ENCODE data around the gene EPHA2. TPM values are rescaled to one million over a fixed set of nuclear protein-coding genes. Genes with fewer than 3 reads are reported as not detected.

Gene EPHA2
- total RNA-seq, 1 donor from 2014 or later = 25.0 TPM

DNA sequence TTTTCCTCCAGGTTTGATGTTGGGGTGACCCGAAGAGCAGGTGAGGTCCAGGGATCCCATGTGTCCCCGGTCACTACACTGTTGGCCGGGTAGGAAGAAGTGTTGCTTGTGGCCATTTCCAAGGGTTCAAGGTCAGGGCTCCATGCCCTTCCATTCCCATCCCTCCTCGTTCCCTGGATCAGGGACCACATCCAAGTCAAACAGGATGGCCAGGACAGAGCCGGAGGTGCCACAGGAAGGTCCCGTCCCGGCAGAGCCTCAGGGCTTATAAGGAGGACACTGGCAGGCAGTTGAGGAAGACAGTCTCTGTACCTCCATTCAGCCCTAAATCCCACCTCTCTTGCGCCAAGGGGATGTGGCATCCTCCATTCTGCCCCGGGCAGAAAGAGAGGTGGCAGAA lies 60.4 kb downstream of the EPHA2 start:
- Mint-ChIP-seq H3K36me3 (ENCODE audit: low read depth) (no peaks in the 10 kb centered on the region), H3K9me3 (no peaks in the 10 kb centered on the region), H3K27ac (ENCODE audit: unreplicated experiment) (no peak overlapping the region), H3K27me3 (ENCODE audit: low read depth) (no peaks in the 10 kb centered on the region), H3K4me1 (peaks cover 7% of the 10 kb centered on the region), H3K4me3 (no peak overlapping the region)
- no peak for TF ChIP-seq CTCF (conservative IDR thresholded peaks at IDR 0.05)
- DNase-seq (ENCODE audit: low read depth, low spot score) = no peak

- TF ChIP-seq CTCF (conservative IDR thresholded peaks at IDR 0.05) = no peak
- Mint-ChIP-seq H3K36me3 (ENCODE audit: low read depth) (no peaks in the 10 kb centered on the region), H3K27me3 (ENCODE audit: low read depth) (no peaks in the 10 kb centered on the region), H3K4me1 (peaks cover 7% of the 10 kb centered on the region), H3K4me3 (no peak overlapping the region), H3K27ac (ENCODE audit: unreplicated experiment) (no peak overlapping the region), H3K9me3 (no peaks in the 10 kb centered on the region)
- DNase-seq (ENCODE audit: low read depth, low spot score) = no peak
Measured at GRCh38 chr1:16094453-16095158, 61.3 kb downstream of the EPHA2 start.

GRCh38 chr1:16093611-16094010 lies 62.3 kb downstream of the EPHA2 start:
- no peaks in the 10 kb centered on the region for H3K27me3 Mint-ChIP-seq (ENCODE audit: low read depth)
- H3K27ac Mint-ChIP-seq (ENCODE audit: unreplicated experiment) = no peak overlapping the region
- H3K4me1 Mint-ChIP-seq = peaks cover 7% of the 10 kb centered on the region

GRCh38 chr1:16092923-16093511 lies 62.9 kb downstream of the EPHA2 start:
- no peak for TF ChIP-seq CTCF (conservative IDR thresholded peaks at IDR 0.05)
- H3K4me1 Mint-ChIP-seq = peaks cover 7% of the 10 kb centered on the region
- no peaks in the 10 kb centered on the region for H3K27me3 Mint-ChIP-seq (ENCODE audit: low read depth)
- H3K9me3 Mint-ChIP-seq = no peaks in the 10 kb centered on the region
- DNase-seq (ENCODE audit: low read depth, low spot score) = no peak
- no peak overlapping the region for H3K4me3 Mint-ChIP-seq
- no peaks in the 10 kb centered on the region for H3K36me3 Mint-ChIP-seq (ENCODE audit: low read depth)
- no peak overlapping the region for H3K27ac Mint-ChIP-seq (ENCODE audit: unreplicated experiment)

More at GRCh38 chr1:16093611-16094010, 62.3 kb downstream of the EPHA2 start:
- Mint-ChIP-seq H3K4me3 (no peak overlapping the region), H3K36me3 (ENCODE audit: low read depth) (no peaks in the 10 kb centered on the region), H3K9me3 (no peaks in the 10 kb centered on the region)
- no peak for TF ChIP-seq CTCF (conservative IDR thresholded peaks at IDR 0.05)
- no peak for DNase-seq (ENCODE audit: low read depth, low spot score)

DNA sequence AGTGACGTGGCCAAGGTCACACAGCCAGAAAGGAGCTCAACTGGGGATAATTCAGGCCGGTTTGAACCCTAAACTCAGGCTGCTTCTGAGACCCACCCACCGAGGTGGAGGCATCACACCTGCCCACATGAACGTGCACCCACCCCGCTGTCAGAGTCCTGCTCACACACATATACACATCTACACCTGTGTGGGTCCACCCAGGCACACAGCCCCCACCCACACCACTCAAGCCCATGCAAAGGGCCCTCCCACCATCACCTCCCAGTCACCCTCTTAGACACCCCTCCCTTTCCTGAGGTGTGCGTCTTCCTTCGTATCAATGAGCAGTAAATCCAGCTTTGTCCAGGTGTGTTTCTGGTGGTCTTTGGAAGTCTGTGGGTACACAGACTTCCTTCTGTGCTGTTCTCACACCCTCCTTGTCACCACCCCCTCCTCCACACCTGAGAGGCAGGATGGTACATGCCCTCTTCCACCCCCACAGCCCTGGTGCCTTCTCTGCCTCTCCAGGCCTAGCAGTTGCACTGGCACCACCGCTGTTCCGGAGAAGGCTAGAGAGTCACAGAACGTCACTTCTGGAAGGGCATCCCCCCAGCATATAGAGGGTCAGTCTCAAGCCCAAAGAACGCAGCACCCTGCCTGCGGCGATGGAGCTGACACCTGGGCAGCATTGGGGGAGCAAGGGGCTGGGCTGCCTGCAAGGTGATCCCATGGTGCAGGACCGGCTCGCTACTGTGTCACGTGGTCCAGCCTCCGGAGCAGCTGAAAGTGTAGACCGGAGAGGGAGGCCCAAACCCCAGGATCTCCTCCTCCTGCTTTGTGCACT lies 63.6 kb downstream of the EPHA2 start:
- no peak for DNase-seq (ENCODE audit: low read depth, low spot score)
- Mint-ChIP-seq H3K27ac (ENCODE audit: unreplicated experiment) (no peak overlapping the region), H3K4me1 (peaks cover 7% of the 10 kb centered on the region), H3K27me3 (ENCODE audit: low read depth) (no peaks in the 10 kb centered on the region), H3K9me3 (no peaks in the 10 kb centered on the region), H3K36me3 (ENCODE audit: low read depth) (no peaks in the 10 kb centered on the region), H3K4me3 (no peak overlapping the region)
- no peak for TF ChIP-seq CTCF (conservative IDR thresholded peaks at IDR 0.05)
